ENCODE measurements around the gene FKBP8.
A peak's percentile ranks its signal among the peaks of the same experiment; 100 is the strongest.
"Not testable (repeated sequence)": the region's sequence is repeated elsewhere in the genome, so short reads cannot be mapped to it uniquely, and the experiment has no call there.

The FKBP8 gene

DNA sequence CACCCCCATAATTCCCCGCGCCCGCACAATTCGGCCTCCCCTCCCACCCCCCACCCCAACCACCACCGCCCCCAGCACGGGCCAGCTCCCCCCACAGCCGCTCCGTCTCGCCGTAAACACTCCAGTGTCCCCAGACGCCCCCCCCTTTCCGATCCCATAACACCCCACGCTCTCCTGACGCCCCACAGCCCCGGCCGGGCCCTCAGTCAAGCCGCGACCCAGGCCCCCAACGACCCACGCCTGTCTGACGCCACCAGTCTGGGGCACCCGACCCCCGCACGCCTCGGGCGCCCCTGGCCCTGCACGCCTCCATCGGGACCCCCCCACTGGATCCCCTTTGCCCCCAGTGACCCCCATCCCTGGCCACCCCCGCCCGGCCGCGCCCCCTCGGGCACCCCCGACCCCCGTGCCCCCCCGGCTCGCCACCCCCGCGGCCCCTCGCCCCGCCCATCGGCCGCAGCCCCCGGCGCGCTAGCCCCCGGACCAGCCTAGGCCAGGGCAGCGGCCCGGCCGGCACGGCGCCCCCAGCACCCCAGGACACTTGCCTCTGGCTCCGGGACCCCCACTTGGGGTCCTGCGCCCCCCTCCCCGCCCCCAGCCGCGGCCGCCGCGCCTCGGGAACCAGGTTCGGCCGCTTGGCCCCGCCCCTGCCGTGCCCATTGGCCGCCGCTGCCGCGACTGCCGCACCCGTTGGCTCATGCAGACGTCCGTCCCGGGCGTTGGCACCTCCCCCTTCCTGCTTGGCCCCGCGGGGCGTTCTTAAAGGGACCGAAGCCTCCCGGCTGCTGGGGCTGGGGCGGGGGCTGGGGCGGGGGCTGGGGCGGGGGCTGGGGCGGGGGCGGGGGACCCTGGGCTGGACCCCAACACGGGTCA is at the start of gene FKBP8:
FKBP8 (minus strand) TSS at position 633 of the 873 bp plus-strand sequence. CDS start 1,603 bp downstream, outside the sequence.
- no peaks in the 10 kb centered on the region for H3K27me3 Mint-ChIP-seq

GRCh38 chr19:18592732-18593131 is 49.4 kb upstream of the FKBP8 start:
- not testable (repeated sequence) for H3K4me3 Mint-ChIP-seq; DNase-seq (ENCODE audit: low spot score in 2 of 2); H3K27me3 Mint-ChIP-seq; H3K36me3 Mint-ChIP-seq; H3K9me3 Mint-ChIP-seq; ATAC-seq (ENCODE audit: low read depth)
- H3K27ac Mint-ChIP-seq = peak overlapping the region; percentile 58
- peaks cover 24% of the 10 kb centered on the region for H3K4me1 Mint-ChIP-seq

More for the DNA sequence above, at the start of gene FKBP8:
- no peaks in the 10 kb centered on the region for H3K9me3 Mint-ChIP-seq
- H3K4me3 Mint-ChIP-seq = peak within 1 kb of the TSS; percentile 97
- peak within 1 kb of the TSS; percentile 93 for H3K27ac Mint-ChIP-seq
- ATAC-seq (ENCODE audit: low read depth) = peak; percentile 97
- DNase-seq (ENCODE audit: low spot score in 2 of 2) = peak; percentile 92
- H3K4me1 Mint-ChIP-seq = peaks cover 17% of the 10 kb centered on the region
- peaks cover 5% of the 10 kb centered on the region for H3K36me3 Mint-ChIP-seq

DNA sequence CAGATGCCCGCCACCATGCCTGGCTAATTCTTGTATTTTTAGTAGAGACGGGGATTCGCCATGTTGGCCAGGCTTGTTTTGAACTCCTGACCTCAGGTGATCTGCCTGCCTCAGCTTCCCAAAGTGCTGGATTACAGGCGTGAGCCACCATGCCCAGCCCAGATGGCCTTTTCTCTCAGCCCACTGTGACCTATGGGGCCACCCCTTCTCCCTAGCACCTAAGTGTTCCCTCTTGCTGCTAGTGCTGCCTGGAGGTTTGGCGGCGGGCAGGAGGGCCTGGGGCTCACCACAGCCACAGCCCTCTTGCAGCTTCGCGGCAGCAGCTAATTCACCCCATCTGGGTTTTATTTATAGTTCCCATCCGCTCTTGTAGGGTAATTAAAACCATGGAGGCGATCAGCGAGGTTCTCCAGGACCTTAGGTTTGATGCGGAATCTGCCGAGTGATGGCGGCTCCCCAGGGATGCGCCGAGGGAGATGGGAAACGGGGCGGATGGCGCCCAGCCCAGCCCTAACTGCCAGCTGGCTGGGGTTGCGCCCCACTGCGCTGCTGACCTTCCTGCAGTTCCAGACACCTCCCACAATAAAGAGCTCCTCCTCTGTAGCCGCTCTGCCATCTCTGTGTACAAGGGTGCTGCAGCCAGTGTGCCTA is 48.5 kb upstream of the FKBP8 start:
- DNase-seq (ENCODE audit: low spot score in 2 of 2) (no peak), ATAC-seq (ENCODE audit: low read depth) (no peak)
- H3K4me3 Mint-ChIP-seq = peak overlapping the region; percentile 41
- H3K27ac Mint-ChIP-seq = no peak overlapping the region
- no peaks in the 10 kb centered on the region for H3K9me3 Mint-ChIP-seq
- H3K27me3 Mint-ChIP-seq = no peaks in the 10 kb centered on the region
- peaks cover 5% of the 10 kb centered on the region for H3K36me3 Mint-ChIP-seq
- H3K4me1 Mint-ChIP-seq = peaks cover 25% of the 10 kb centered on the region

- DNase-seq (ENCODE audit: low spot score in 2 of 2) = no peak
- no peak for ATAC-seq (ENCODE audit: low read depth)
- Mint-ChIP-seq H3K9me3 (no peaks in the 10 kb centered on the region), H3K4me3 (peak overlapping the region; percentile 90), H3K36me3 (peaks cover 5% of the 10 kb centered on the region), H3K27ac (peak overlapping the region; percentile 95), H3K4me1 (peaks cover 35% of the 10 kb centered on the region), H3K27me3 (no peaks in the 10 kb centered on the region)
Observed at GRCh38 chr19:18590273-18591272, 47.2 kb upstream of the FKBP8 start.

- no peaks in the 10 kb centered on the region for H3K9me3 Mint-ChIP-seq
- H3K4me3 Mint-ChIP-seq = peak overlapping the region; percentile 90
- H3K36me3 Mint-ChIP-seq = peaks cover 5% of the 10 kb centered on the region
- H3K4me1 Mint-ChIP-seq = peaks cover 34% of the 10 kb centered on the region
- DNase-seq (ENCODE audit: low spot score in 2 of 2) (peak; percentile 66 to 73), ATAC-seq (ENCODE audit: low read depth) (peak; percentile 50)
- H3K27ac Mint-ChIP-seq = peak overlapping the region; percentile 95
- no peaks in the 10 kb centered on the region for H3K27me3 Mint-ChIP-seq
Observed at GRCh38 chr19:18589380-18590272, 46.3 kb upstream of the FKBP8 start.

DNA sequence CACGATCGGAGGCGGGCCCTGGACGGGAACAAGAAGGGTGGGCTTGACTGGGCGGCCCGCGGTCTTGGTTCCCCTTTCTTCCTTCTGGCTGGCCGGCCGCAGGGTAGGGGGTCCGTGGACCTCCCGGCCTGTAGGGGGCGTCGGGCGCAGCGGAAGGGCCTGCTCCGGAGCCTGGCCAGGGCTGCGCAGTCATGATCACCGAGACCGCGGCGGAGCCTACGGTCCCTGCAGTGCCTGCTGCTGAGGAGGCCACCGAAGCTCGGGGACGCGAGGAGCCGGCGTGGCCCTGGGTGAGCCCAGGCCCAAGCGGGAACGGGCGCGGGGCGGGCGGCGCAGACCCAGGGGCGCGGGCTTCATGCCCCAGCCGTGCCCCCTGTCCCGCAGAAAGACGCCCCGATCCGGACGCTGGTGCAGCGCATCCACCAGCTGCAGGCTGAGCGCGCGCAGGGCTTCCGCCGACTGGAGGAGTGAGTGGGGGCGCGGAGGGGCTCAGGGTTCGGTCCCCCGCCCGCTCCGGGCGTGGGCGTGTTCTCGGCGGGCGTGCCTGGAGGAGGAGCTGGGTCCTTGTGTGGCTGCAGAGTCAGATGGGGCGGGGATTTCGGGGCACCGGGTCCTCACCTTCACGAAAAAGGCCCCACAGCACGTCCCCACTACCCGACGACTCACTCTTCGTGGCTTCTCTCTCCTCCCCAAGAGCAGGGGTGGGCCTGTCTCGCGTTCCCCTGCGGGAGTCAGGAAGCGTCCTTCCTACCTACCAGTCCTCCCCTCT is 45.4 kb upstream of the FKBP8 start, which contains the start of gene REX1BD:
REX1BD (plus strand) TSS at position 188 of the 769 bp plus-strand sequence; CDS start at position 192, 4 bp downstream.
- peak within 1 kb of the TSS; percentile 90 for H3K4me3 Mint-ChIP-seq
- peak; percentile 88 to 89 for DNase-seq (ENCODE audit: low spot score in 2 of 2)
- H3K27me3 Mint-ChIP-seq = no peaks in the 10 kb centered on the region
- ATAC-seq (ENCODE audit: low read depth) = peak; percentile 73
- H3K36me3 Mint-ChIP-seq = peaks cover 5% of the 10 kb centered on the region
- H3K27ac Mint-ChIP-seq = peak within 1 kb of the TSS; percentile 95
- H3K9me3 Mint-ChIP-seq = no peaks in the 10 kb centered on the region
- H3K4me1 Mint-ChIP-seq = peaks cover 32% of the 10 kb centered on the region

- Mint-ChIP-seq H3K27me3 (no peaks in the 10 kb centered on the region), H3K9me3 (no peaks in the 10 kb centered on the region), H3K27ac (peak overlapping the region; percentile 95), H3K4me1 (peaks cover 32% of the 10 kb centered on the region), H3K4me3 (peak overlapping the region; percentile 90), H3K36me3 (peaks cover 5% of the 10 kb centered on the region)
- DNase-seq (ENCODE audit: low spot score in 2 of 2) (peak in 1 of 2 donors; percentile 51), ATAC-seq (ENCODE audit: low read depth) (no peak)
Observed at GRCh38 chr19:18587962-18588610, 44.7 kb upstream of the FKBP8 start.

- DNase-seq (ENCODE audit: low spot score in 2 of 2) (no peak), ATAC-seq (ENCODE audit: low read depth) (no peak)
- Mint-ChIP-seq H3K27ac (peak overlapping the region; percentile 95), H3K4me1 (peaks cover 32% of the 10 kb centered on the region), H3K4me3 (no peak overlapping the region), H3K36me3 (peaks cover 5% of the 10 kb centered on the region), H3K9me3 (no peaks in the 10 kb centered on the region), H3K27me3 (no peaks in the 10 kb centered on the region)
Observed at GRCh38 chr19:18587561-18587960, 44.2 kb upstream of the FKBP8 start.

DNA sequence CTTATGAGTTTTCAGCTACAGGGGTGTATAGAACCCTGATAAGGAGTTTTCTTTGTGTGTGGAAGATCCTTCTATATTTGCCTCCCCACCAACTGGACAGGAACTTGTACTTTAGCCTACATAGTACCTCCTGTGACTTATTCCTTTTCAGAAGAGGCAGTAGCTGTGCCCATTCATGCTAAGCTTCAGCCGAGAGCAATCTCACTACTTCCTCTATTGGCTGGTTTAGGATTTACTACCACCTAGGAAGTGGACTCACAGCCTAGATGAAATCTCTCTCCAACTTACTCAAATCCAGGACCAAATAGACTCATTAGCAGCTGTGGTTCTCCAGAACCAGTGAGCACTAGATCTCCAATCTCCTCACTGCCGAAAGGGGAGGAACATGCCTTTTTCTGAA is 42.9 kb upstream of the FKBP8 start:
- Mint-ChIP-seq H3K4me3 (no peak overlapping the region), H3K36me3 (peaks cover 3% of the 10 kb centered on the region), H3K9me3 (no peaks in the 10 kb centered on the region), H3K27me3 (no peaks in the 10 kb centered on the region), H3K27ac (peak overlapping the region; percentile 41), H3K4me1 (peaks cover 32% of the 10 kb centered on the region)
- DNase-seq (ENCODE audit: low spot score in 2 of 2) (no peak), ATAC-seq (ENCODE audit: low read depth) (no peak)

GRCh38 chr19:18580311-18580710 is 36.9 kb upstream of the FKBP8 start:
- DNase-seq (ENCODE audit: low spot score in 2 of 2) (no peak), ATAC-seq (ENCODE audit: low read depth) (no peak)
- Mint-ChIP-seq H3K27ac (no peak overlapping the region), H3K4me1 (peaks cover 1% of the 10 kb centered on the region), H3K4me3 (no peak overlapping the region), H3K36me3 (peaks cover 5% of the 10 kb centered on the region), H3K27me3 (no peaks in the 10 kb centered on the region), H3K9me3 (no peaks in the 10 kb centered on the region)

- peaks cover 11% of the 10 kb centered on the region for H3K36me3 Mint-ChIP-seq
- ATAC-seq (ENCODE audit: low read depth) = no peak
- H3K4me3 Mint-ChIP-seq = no peak overlapping the region
- H3K27me3 Mint-ChIP-seq = no peaks in the 10 kb centered on the region
- no peaks in the 10 kb centered on the region for H3K9me3 Mint-ChIP-seq
- no peak overlapping the region for H3K27ac Mint-ChIP-seq
- no peak for DNase-seq (ENCODE audit: low spot score in 2 of 2)
- peaks cover 7% of the 10 kb centered on the region for H3K4me1 Mint-ChIP-seq
Observed at GRCh38 chr19:18577365-18577914, 34.1 kb upstream of the FKBP8 start.

All from memory B cell (primary cell).